ENCODE data around the gene JAKMIP1.

DNA sequence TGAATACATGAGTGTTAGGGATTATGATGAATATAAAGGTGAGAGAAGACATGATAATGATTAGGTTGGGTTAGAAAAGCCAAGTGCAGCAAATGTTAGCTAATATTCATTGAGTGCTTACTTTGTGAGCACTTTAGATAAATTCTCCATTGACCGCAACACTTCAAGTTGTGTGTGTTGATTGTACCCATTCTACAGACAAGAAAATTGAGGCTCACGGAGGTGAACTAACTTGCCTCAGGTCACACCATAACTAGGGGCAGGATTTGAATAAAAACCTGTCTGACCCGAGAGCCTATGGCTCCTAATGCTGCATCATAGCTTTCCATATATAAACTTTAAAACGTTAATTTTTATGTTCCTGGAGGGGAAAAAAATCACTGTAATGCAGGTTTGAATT is 167.0 kb downstream of the JAKMIP1 start:
- TF ChIP-seq EZH2phosphoT487 (IDR thresholded peaks at IDR 0.05; ENCODE audit: insufficient read depth, low read depth) (no peak), EZH2 (IDR thresholded peaks at IDR 0.05; ENCODE audit: insufficient read depth, poor library complexity, severe bottlenecking) (no peak)

Measured in GM23248 (cell line).